Activated T-helper 17 cell treated with anti-CD3 and anti-CD28 coated beads, Interleukin-2, amount 50 U/mL, for 72 hours (primary cell): Measurements from ENCODE around the gene LRRC37A. TPM values are rescaled to one million over a fixed set of nuclear protein-coding genes. Genes with fewer than 3 reads are reported as not detected.
A peak's percentile ranks its signal among the peaks of the same experiment; 100 is the strongest.
"Not testable (repeated sequence)": the region's sequence is repeated elsewhere in the genome, so short reads cannot be mapped to it uniquely, and the experiment has no call there.

Source experiments
- ATAC-seq: fragments of 150-1000 bp; cut with Tn5 transposase; replicated peaks from 2 replicates; pipeline ENCODE4 v1.10.0; 2021; ENCODE audit warnings: mild to moderate bottlenecking, moderate library complexity
- H3K27ac Mint-ChIP-seq: one replicate; pipeline ENCODE4 v1.8.0; 2022; ENCODE audit warnings: mixed read lengths
- H3K27me3 Mint-ChIP-seq: one replicate; pipeline ENCODE4 v1.8.0; 2022; ENCODE audit warnings: mixed read lengths
- H3K36me3 Mint-ChIP-seq: one replicate; pipeline ENCODE4 v1.8.0; 2022; ENCODE audit warnings: low read depth, mild to moderate bottlenecking, mixed read lengths
- H3K4me1 Mint-ChIP-seq: one replicate; pipeline ENCODE4 v1.8.0; 2022; ENCODE audit warnings: mixed read lengths
- H3K4me3 Mint-ChIP-seq: one replicate; pipeline ENCODE4 v1.8.0; 2022; ENCODE audit warnings: mild to moderate bottlenecking, mixed read lengths
- H3K9me3 Mint-ChIP-seq: one replicate; pipeline ENCODE4 v1.8.0; 2022; ENCODE audit warnings: mixed read lengths
- total RNA-seq, 2 donors: library from RNA; stranded (reverse); gene quantifications; one replicate each; pipeline ENCODE4 v1.2.3, GENCODE V29; 2022

The LRRC37A gene
- total RNA-seq, result 1 to 10 TPM; 1.8 to 3.7 TPM

DNA sequence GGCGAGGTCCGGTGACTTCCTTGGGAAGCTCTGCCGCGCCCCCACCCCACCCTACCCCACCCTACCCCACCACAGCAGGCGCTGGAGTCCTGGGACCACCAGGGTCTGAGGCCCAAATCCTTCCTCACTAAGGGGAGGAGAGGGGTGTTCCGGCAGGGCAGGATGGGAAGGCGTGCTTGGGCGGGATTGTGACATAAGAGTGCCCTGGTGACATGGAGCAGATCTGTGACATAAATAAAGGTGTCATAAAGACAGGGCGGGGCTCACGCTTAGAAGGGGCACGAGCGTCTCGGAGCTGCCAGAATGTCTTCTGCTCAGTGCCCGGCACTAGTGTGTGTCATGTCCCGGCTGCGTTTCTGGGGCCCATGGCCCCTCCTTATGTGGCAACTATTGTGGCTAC lies at the start of gene LRRC37A:
Gene LRRC37A (plus strand): TSS at position 301 of the 400 bp plus-strand sequence. CDS start 3 bp downstream, at position 304.
- H3K4me1 Mint-ChIP-seq, result not testable (repeated sequence)

DNA sequence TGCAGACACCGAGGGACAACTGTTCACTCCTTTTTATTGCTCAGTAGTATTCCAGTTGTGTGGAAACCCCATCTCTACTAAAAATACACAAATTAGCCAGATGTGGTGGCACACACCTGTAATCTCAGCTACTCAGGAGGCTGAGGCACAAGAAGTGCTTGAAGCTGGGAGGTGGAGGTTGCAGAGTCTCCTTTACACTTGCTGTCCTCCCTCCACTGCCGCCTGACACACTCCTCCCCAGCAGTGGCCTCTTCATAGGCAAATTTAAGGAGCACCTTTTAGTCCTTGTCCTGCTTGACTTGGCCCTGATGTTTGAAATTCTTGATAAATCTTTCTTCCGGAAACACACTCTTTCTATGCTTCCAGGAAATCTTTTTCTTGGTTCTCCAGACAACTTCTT lies 45.8 kb upstream of the LRRC37A start:
- ATAC-seq, H3K36me3 Mint-ChIP-seq, H3K4me3 Mint-ChIP-seq, H3K4me1 Mint-ChIP-seq, H3K27me3 Mint-ChIP-seq, H3K27ac Mint-ChIP-seq, H3K9me3 Mint-ChIP-seq: not testable (repeated sequence)

More for the DNA sequence above, at the start of gene LRRC37A:
- not testable (repeated sequence) for ATAC-seq, H3K27ac Mint-ChIP-seq, H3K27me3 Mint-ChIP-seq, H3K4me3 Mint-ChIP-seq, H3K9me3 Mint-ChIP-seq, H3K36me3 Mint-ChIP-seq

GRCh38 chr17:46252804-46253203 lies 42.1 kb upstream of the LRRC37A start:
- not testable (repeated sequence) for H3K4me1 Mint-ChIP-seq, H3K36me3 Mint-ChIP-seq, ATAC-seq, H3K27ac Mint-ChIP-seq, H3K27me3 Mint-ChIP-seq, H3K4me3 Mint-ChIP-seq, H3K9me3 Mint-ChIP-seq

GRCh38 chr17:46253722-46254121 lies 41.2 kb upstream of the LRRC37A start:
- H3K9me3 Mint-ChIP-seq, H3K4me1 Mint-ChIP-seq, H3K27ac Mint-ChIP-seq, H3K27me3 Mint-ChIP-seq, H3K36me3 Mint-ChIP-seq, H3K4me3 Mint-ChIP-seq: not testable (repeated sequence)
- ATAC-seq, result peak; percentile 88

GRCh38 chr17:46254215-46254614 lies 40.7 kb upstream of the LRRC37A start:
- not testable (repeated sequence) for ATAC-seq, H3K36me3 Mint-ChIP-seq

DNA sequence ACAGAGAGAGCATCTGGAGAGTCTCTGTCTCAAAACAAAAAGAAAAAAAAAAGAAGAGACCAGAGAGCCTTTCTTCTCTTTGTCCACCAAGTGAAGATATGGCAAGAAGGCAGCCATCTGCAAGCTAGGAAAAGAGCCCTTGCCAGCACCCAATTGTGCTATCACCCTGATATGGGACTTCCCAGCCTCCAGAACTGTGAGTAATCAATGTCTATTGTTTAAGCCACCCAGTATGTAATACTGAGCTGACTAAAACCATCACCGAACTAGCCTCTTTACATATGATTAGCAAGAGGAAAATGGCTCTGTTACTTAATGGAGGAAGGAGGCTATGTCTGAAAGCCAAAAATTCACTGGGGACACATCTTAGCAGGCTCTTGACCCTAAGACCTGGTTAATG lies 38.6 kb upstream of the LRRC37A start:
- H3K27me3 Mint-ChIP-seq, result not testable (repeated sequence)

More at GRCh38 chr17:46254215-46254614, 40.7 kb upstream of the LRRC37A start:
- H3K4me1 Mint-ChIP-seq, H3K27ac Mint-ChIP-seq, H3K9me3 Mint-ChIP-seq, H3K27me3 Mint-ChIP-seq, H3K4me3 Mint-ChIP-seq: not testable (repeated sequence)

DNA sequence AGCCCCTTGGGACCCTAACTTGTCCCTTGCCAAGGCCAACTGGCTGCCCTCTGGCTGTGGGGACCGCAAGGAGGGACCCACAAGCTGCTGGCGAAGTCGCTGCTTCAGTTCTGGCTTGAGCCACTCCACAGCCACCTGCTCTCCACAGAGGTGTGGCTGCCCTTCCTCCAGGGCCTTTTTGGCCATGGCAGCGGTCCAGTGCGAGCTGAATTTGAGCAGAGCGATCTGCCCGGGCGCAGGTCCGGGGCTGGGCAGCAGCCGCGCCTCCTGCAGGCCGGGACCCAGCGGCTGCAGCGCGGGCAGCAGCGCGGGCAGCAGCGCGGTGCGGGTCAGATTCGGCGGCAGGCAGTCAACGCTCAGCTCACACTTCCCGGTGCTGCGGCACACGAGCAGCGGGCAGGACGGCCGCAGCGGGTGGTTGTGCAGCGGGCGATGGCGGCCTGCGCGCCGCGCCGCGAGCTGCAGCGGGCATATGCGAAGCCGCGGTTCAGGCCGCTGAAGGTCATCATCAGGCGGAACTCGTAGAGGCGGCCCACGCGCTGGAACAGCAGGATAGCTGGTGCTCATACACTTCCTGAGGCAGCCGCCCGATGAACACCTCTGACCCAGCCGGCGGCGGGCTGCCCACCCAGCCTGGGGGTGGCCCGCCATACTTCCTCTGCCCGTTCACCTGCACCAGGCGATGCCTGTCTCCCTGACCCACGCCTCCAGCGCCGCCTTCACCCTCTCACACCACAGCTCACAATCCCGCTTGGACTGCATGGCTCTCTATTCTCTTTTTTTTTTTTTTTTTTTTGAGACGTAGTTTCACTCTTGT lies 34.9 kb upstream of the LRRC37A start:
- not testable (repeated sequence) for H3K36me3 Mint-ChIP-seq, H3K27me3 Mint-ChIP-seq, H3K9me3 Mint-ChIP-seq
- Mint-ChIP-seq H3K27ac (peak overlapping the region; percentile 52), H3K4me1 (peaks cover 16% of the 10 kb centered on the region), H3K4me3 (peak overlapping the region; percentile 78)
- peak; percentile 71 for ATAC-seq

More for the DNA sequence above, 38.6 kb upstream of the LRRC37A start:
- H3K27ac Mint-ChIP-seq, H3K4me3 Mint-ChIP-seq, H3K9me3 Mint-ChIP-seq, H3K4me1 Mint-ChIP-seq, H3K36me3 Mint-ChIP-seq: not testable (repeated sequence)
- ATAC-seq, result peak; percentile 76

DNA sequence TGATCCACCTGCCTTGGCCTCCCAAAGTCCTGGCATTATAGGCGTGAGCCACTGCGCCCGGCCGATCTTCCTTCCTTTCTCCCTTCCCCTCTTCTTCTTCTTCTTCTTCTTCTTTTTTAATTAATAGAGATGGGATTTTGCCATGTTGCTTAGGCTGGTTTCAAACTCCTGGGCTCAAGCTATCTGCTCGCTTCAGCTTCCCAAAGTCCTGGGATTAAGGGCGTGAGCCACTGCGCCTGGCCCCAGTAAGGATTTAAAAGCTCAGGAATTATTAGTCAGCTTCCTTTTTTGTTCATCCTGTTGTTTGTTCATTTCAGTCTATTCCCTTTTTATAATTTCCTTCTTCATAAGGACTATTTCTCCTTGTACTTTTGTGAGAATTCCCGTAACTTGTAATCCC lies 32.7 kb upstream of the LRRC37A start:
- no peak for ATAC-seq
- Mint-ChIP-seq H3K27ac (no peak overlapping the region), H3K36me3 (no peaks in the 10 kb centered on the region), H3K27me3 (no peaks in the 10 kb centered on the region), H3K4me3 (no peak overlapping the region), H3K4me1 (peaks cover 26% of the 10 kb centered on the region), H3K9me3 (no peaks in the 10 kb centered on the region)

- peak; percentile 37 for ATAC-seq
Observed at GRCh38 chr17:46264456-46265198, 30.3 kb upstream of the LRRC37A start.

DNA sequence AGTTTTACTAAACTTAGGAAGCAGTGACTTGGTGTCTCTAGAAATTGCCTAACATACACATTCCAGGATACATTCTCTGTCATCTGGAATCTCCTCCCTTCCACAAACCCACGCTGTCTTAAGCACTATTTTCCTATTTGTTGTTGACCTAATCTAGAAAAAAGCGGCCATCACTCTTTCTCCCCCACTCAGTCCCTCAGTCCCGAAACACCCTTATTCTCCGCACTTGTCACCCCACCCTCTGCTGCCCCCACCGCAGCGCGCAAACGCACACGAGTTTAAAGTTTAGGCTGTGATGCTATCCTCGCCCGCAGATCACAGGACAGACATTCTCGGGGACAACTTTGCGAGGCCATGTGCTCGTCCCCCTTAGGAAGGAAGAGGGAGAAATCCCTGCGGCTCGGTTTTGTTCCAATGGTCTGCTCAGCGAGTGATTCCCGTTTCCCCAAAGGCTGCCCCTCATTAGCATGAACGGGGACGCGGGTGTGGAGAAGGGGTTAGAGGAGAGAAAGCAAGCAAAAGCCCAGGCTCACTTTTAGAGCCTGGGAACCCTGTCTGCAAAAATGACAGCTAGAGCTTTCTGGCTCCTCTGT lies 28.8 kb upstream of the LRRC37A start:
- H3K27me3 Mint-ChIP-seq, H3K9me3 Mint-ChIP-seq, ATAC-seq, H3K36me3 Mint-ChIP-seq: not testable (repeated sequence)
- peaks cover 31% of the 10 kb centered on the region for H3K4me1 Mint-ChIP-seq
- peak overlapping the region; percentile 51 for H3K27ac Mint-ChIP-seq
- peak overlapping the region; percentile 97 for H3K4me3 Mint-ChIP-seq

More at GRCh38 chr17:46264456-46265198, 30.3 kb upstream of the LRRC37A start:
- H3K27me3 Mint-ChIP-seq, result no peaks in the 10 kb centered on the region
- peaks cover 31% of the 10 kb centered on the region for H3K4me1 Mint-ChIP-seq
- peak overlapping the region; percentile 25 for H3K27ac Mint-ChIP-seq
- H3K9me3 Mint-ChIP-seq, result no peaks in the 10 kb centered on the region
- no peaks in the 10 kb centered on the region for H3K36me3 Mint-ChIP-seq
- H3K4me3 Mint-ChIP-seq, result peak overlapping the region; percentile 97

DNA sequence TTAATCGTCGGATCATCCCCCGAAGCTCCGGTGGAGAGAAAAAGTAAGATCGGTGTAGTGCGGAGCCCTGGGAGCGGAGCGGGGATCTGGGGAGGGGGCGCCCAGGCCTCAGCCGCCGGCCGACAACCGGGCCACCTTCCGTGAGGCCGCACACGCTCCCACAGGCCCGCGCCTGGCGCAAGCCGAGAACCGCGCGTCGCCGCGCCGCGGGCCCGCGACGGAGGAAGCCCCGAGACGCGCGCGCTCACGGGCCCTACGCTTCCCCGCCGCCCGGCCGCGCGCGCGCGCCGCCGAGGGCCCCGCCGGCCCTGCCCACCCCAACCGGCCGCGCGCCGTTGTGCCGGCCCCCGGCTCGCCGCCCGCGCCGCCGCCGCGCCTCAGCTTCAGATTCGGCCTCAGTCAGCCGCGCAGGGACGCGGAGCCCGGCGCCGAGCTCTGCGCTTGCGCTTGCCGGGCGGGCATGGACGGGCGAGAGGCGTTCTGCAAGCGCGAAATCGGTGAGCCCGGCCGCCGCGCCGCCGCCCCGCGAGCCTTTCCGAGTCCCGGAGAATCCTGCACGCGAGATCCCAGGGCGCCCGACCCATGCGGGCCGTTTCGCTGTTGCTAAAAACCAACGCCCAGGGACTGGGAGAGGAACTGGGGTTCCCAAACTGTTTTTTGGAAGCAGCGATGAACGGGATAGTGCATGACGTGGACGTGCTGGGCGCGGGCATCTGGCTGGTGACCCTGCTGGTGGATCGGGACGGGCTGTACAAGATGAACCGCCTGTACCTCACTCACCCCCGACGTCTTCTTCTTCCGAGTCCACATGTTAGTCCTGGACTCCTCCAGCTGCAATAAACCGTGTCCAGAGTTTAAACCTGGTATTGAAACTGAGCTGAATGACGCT lies 28.0 kb upstream of the LRRC37A start:
- peak overlapping the region; percentile 78 for H3K27ac Mint-ChIP-seq
- no peaks in the 10 kb centered on the region for H3K36me3 Mint-ChIP-seq
- ATAC-seq, result peak; percentile 89
- H3K4me1 Mint-ChIP-seq, result peaks cover 31% of the 10 kb centered on the region
- peaks cover 3% of the 10 kb centered on the region for H3K27me3 Mint-ChIP-seq
- no peaks in the 10 kb centered on the region for H3K9me3 Mint-ChIP-seq
- peak overlapping the region; percentile 97 for H3K4me3 Mint-ChIP-seq

- ATAC-seq, result no peak
- H3K4me1 Mint-ChIP-seq, result peaks cover 20% of the 10 kb centered on the region
- H3K36me3 Mint-ChIP-seq, result no peaks in the 10 kb centered on the region
- no peak overlapping the region for H3K4me3 Mint-ChIP-seq
- peaks cover 13% of the 10 kb centered on the region for H3K27me3 Mint-ChIP-seq
- H3K27ac Mint-ChIP-seq, result no peak overlapping the region
- no peaks in the 10 kb centered on the region for H3K9me3 Mint-ChIP-seq
Observed at GRCh38 chr17:46270032-46270431, 24.9 kb upstream of the LRRC37A start.

DNA sequence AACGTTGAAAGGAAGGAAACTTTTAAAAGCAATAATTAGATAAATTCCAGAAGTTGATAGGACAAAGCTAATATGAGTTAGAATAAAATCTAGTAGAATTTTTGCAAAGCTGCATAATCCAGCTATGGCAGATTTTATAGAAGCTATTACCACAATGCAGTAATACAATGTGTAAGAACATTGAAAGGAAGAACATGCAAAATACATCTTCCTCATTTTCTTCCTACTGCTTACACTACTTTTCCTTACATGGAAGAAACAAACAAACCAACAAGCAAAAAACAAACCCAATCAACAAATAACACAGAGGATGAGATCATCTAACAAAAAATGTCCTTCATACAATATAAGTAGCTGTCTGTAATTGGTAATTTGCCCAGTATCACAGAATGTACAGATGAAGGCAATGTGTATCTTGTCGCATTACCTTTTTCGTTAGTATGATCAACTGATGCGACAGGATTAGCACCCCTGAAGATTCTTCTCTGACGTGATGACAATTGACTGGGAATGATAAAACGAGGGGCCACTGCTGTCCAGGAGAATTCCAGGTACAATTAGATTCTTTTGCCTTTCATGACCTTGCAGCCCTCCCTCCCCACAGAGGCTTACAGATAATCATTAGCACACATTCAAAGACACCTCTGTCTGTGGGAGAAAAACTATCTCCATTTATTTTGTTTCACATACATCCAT lies 21.2 kb upstream of the LRRC37A start:
- Mint-ChIP-seq H3K36me3 (no peaks in the 10 kb centered on the region), H3K4me3 (no peak overlapping the region), H3K4me1 (no peaks in the 10 kb centered on the region), H3K9me3 (no peaks in the 10 kb centered on the region), H3K27ac (no peak overlapping the region), H3K27me3 (peaks cover 13% of the 10 kb centered on the region)
- no peak for ATAC-seq
